Kidney (tissue), 14 donors: Measurements from ENCODE around the gene SHOC1. TPM values are rescaled to one million over a fixed set of nuclear protein-coding genes. Genes with fewer than 3 reads are reported as not detected.
"Not testable (repeated sequence)": the region's sequence is repeated elsewhere in the genome, so short reads cannot be mapped to it uniquely, and the experiment has no call there.

Experiments
- DNase-seq, 5 donors: peaks; one replicate each; pipeline ENCODE4 v3.0.0-alpha.2; 2013 to 2020
- FAIRE-seq: peaks from 2 replicates; lab custom pipeline; 2012; peaks lifted over from hg19 to GRCh38; lab: Jason Lieb, UNC
- H3K27ac ChIP-seq, 2 donors: one replicate each; pipeline ENCODE4 v1.7.0; 2013; ENCODE audit warnings: low read depth in 2 of 2, low read length in 2 of 2, inconsistent platforms in 1 of 2
- H3K27me3 ChIP-seq: one replicate; pipeline ENCODE4 v1.7.1; 2013; ENCODE audit warnings: low read length, inconsistent platforms; ENCODE audit not compliant: control insufficient read depth, insufficient read depth
- H3K36me3 ChIP-seq, 3 donors: one replicate each; pipeline versions ENCODE4 v1.7.0 to v1.7.1; 2013; ENCODE audit warnings: low read length in 3 of 3, control low read depth in 1 of 3, inconsistent platforms in 1 of 3; ENCODE audit not compliant: insufficient read depth in 3 of 3, control insufficient read depth in 2 of 3
- H3K4me1 ChIP-seq, 3 donors: one replicate each; pipeline versions ENCODE4 v1.7.0 to v1.7.1; 2013; ENCODE audit warnings: low read length in 3 of 3, inconsistent platforms in 1 of 3, low read depth in 1 of 3; ENCODE audit not compliant: control insufficient read depth in 2 of 3, insufficient read depth in 2 of 3
- H3K4me3 ChIP-seq, 3 donors: one replicate each; pipeline versions ENCODE4 v1.7.0 to v1.8.1; 2013; ENCODE audit warnings: low read length in 3 of 3, control low read depth in 1 of 3, inconsistent platforms in 1 of 3
- H3K9ac ChIP-seq, 3 donors: one replicate each; pipeline versions ENCODE4 v1.7.0 to v1.7.1; 2013; ENCODE audit warnings: low read length in 3 of 3, control low read depth in 1 of 3, inconsistent platforms in 1 of 3
- H3K9me3 ChIP-seq, 3 donors: one replicate each; pipeline versions ENCODE4 v1.7.0 to v1.7.1; 2013; ENCODE audit warnings: low read length in 3 of 3, control low read depth in 1 of 3, inconsistent platforms in 1 of 3; ENCODE audit not compliant: control insufficient read depth in 2 of 3, insufficient read depth in 1 of 3
- intact Hi-C: fragments of 100-400 bp; cut with DNase I; formaldehyde crosslinking; loops from one replicate; pipeline ENCODE4 v1.11.1; 2022
- polyA plus RNA-seq: library from polyadenylated mRNA; stranded (reverse); fragments of 350-450 nt; fragmentation: Illumina TruSeq; extraction: RNeasy Lipid Tissue Mini Kit (QIAGEN cat#74804); gene quantifications from one replicate; pipeline ENCODE4 v1.2.3, GENCODE V29; 2014; ENCODE audit warnings: low read depth, low replicate concordance; ENCODE audit not compliant: insufficient read depth
- total RNA-seq: library from RNA; stranded (reverse); fragmentation: NEBNext Ultra II Directional; extraction: Animal tissue kit (Norgen Biotek cat#: 25700); gene quantifications from one replicate; pipeline ENCODE4 v1.2.1, GENCODE V29; 2021
- TF ChIP-seq, protein P1 (sequence below): IDR thresholded peaks from 3 replicates; pipeline ENCODE4 v1.5.1; 2012; ENCODE audit warnings: mild to moderate bottlenecking, moderate library complexity, borderline replicate concordance; ENCODE audit not compliant: insufficient read depth; ENCODE audit errors: extremely low read depth
- donor health status: control.
- donor health status: control.
- donor health status: control.
- donor health status: control.
- donor health status: control.
- donor health status: DM: yes; HTN: yes; CAD: no.
- donor health status: Normal renal cell carcinoma (clear cell type).

The SHOC1 gene
- total and polyA plus RNA-seq, 2 donors from 2014 or later = 0.16 to 2.5 TPM

DNA sequence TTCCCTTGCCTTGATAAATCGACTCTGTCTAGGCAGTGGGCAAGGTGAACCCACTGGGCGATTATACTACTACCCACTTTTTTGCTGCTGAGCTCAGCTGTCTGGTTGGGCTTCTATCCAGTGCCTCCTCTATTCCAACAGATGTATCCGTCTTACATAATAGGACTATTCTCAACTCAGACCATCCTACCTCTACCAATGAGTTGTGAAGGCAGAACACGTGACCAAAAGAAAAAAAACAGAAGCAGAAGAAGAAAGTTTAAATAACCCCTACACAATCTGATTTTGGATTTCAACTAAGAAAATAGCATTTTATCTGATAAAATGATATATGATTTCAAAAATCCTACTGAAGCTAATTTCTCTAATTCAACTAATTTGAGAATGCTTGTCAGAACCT is 16.2 kb upstream of the SHOC1 start:
- H3K27ac ChIP-seq = no peak overlapping the region
- intact Hi-C loops = no loop called here
- DNase-seq (no peak), FAIRE-seq (no peak)
- H3K9me3 ChIP-seq = no peaks in the 10 kb centered on the region
- no peak overlapping the region for H3K9ac ChIP-seq
- H3K4me3 ChIP-seq = no peak overlapping the region
- no peaks in the 10 kb centered on the region for H3K27me3 ChIP-seq
- peaks cover 0 to 2% (median 0%) of the 10 kb centered on the region in 3 donors for H3K4me1 ChIP-seq
- TF ChIP-seq, protein P1, sequence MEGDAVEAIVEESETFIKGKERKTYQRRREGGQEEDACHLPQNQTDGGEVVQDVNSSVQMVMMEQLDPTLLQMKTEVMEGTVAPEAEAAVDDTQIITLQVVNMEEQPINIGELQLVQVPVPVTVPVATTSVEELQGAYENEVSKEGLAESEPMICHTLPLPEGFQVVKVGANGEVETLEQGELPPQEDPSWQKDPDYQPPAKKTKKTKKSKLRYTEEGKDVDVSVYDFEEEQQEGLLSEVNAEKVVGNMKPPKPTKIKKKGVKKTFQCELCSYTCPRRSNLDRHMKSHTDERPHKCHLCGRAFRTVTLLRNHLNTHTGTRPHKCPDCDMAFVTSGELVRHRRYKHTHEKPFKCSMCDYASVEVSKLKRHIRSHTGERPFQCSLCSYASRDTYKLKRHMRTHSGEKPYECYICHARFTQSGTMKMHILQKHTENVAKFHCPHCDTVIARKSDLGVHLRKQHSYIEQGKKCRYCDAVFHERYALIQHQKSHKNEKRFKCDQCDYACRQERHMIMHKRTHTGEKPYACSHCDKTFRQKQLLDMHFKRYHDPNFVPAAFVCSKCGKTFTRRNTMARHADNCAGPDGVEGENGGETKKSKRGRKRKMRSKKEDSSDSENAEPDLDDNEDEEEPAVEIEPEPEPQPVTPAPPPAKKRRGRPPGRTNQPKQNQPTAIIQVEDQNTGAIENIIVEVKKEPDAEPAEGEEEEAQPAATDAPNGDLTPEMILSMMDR = no peak
- no peaks in the 10 kb centered on the region for H3K36me3 ChIP-seq

DNA sequence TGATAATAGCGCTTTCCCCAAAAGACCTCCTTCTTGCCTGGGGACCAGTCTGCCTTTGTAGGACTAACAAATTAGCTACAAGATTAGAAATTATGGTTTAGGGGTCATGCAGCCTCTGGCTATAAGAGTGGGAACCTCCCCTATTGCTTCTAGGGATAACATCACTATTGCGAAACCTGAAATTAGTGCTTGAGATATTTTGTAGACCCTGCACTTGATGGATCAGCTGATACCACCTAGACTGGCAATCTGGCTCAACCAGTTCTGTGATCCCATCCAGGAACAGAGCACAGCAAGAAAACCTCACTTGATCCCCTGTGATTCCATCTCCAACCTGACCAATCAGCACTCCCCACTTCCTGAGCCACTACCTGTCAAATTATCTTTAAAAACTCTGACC is 15.7 kb upstream of the SHOC1 start:
- H3K9ac ChIP-seq, FAIRE-seq, H3K4me3 ChIP-seq, H3K27me3 ChIP-seq, H3K9me3 ChIP-seq, DNase-seq, intact Hi-C loops, H3K27ac ChIP-seq, H3K4me1 ChIP-seq, H3K36me3 ChIP-seq: not testable (repeated sequence)

DNA sequence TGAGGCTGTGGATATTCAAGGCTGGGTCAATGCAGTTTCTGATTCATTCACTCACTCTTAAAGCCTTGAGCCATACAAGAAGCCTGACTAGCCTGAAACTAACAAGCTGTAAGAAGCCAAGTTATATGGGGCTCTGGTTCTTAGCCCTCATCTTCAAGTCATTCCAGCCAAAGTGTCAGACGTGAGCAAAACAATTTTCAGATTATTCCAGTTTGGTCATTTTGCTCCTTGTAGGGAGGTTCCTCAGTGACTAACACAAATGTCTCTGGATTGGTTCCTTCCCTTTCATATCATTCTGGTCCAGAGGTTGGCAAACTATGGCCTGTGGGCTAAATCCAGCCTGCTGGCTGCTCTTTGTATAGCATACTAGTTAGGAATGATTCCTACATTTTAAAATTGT is 12.5 kb upstream of the SHOC1 start:
- no peaks in the 10 kb centered on the region for H3K9me3 ChIP-seq
- DNase-seq (no peak), FAIRE-seq (no peak)
- H3K4me1 ChIP-seq = no peaks in the 10 kb centered on the region
- TF ChIP-seq, protein P1 = no peak
- no peaks in the 10 kb centered on the region for H3K27me3 ChIP-seq
- no peaks in the 10 kb centered on the region for H3K36me3 ChIP-seq
- intact Hi-C loops = no loop called here
- no peak overlapping the region for H3K27ac ChIP-seq
- no peak overlapping the region for H3K9ac ChIP-seq
- H3K4me3 ChIP-seq = no peak overlapping the region

DNA sequence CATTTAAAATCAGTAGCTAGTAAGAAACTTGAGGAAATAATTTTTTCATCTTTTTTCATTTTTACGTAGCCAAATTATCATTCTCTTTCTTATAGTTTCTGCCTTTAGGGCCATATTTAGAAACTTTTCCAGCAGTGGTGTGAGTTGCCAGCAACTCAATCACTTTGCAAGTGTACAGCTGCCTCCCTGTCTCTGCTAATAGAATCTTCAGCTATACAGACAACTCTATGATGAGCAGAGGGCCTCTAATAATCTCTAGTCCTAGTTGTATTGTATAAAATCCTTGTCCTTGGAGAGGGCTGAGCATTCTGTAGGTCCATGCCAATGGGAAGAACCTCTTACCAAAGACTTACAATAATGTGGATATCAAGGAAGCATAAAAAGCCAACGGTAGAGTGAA is 11.5 kb upstream of the SHOC1 start:
- TF ChIP-seq, protein P1 = no peak
- Histone ChIP-seq H3K36me3 (no peaks in the 10 kb centered on the region), H3K9ac (no peak overlapping the region), H3K27me3 (no peaks in the 10 kb centered on the region), H3K4me3 (no peak overlapping the region), H3K9me3 (no peaks in the 10 kb centered on the region), H3K4me1 (no peaks in the 10 kb centered on the region), H3K27ac (no peak overlapping the region)
- intact Hi-C loops = no loop called here
- FAIRE-seq = no peak
- no peak for DNase-seq
